ENCODE results near the gene TNK2. TPM values are rescaled to one million over a fixed set of nuclear protein-coding genes. Genes with fewer than 3 reads are reported as not detected.
A peak's percentile ranks its signal among the peaks of the same experiment; 100 is the strongest.

TNK2 gene
- total RNA-seq, 1 experiment from 2014 or later = 55.1 TPM

GRCh38 chr3:195877767-195878423, 30.5 kb downstream of the TNK2 start:
- intact Hi-C loops (cut with micrococcal nuclease) = no loop called here
- no peaks in the 10 kb centered on the region for H3K9me3 ChIP-seq (ENCODE audit: control insufficient read depth in 1 of 2, insufficient read depth in 1 of 2, low read depth in 1 of 2, low read length in 2 of 2)
- CTCF ChIA-PET = interaction anchor here (2.5 kb wide), 1 partner anchor 17 kb away, joined by 19 read pairs; no protein-coding TSS in a partner anchor
- TF ChIP-seq ELF1 (IDR thresholded peaks at IDR 0.05; ENCODE audit: borderline replicate concordance, low read depth) = no peak
- TF ChIP-seq POLR2A (IDR thresholded peaks at IDR 0.05; ENCODE audit: borderline replicate concordance, extremely low read depth, insufficient read depth, insufficient read length) = no peak
- no peak for TF ChIP-seq ZBTB33 (IDR thresholded peaks at IDR 0.05; ENCODE audit: extremely low read depth, insufficient replicate concordance, low read length)
- TF ChIP-seq SIN3A (IDR thresholded peaks at IDR 0.05; ENCODE audit: low read depth) = no peak
- no peak for TF ChIP-seq EZH2 (IDR thresholded peaks at IDR 0.05)
- no peak for TF ChIP-seq EGR1 (IDR thresholded peaks at IDR 0.05; ENCODE audit: low read depth)
- no peak for TF ChIP-seq EZH2phosphoT487 (IDR thresholded peaks at IDR 0.05; ENCODE audit: borderline replicate concordance)
- no peak for TF ChIP-seq YY1 (IDR thresholded peaks at IDR 0.05; ENCODE audit: extremely low read depth, insufficient replicate concordance, low read depth, low read length)
- no peak for TF ChIP-seq MAX (IDR thresholded peaks at IDR 0.05)
- TF ChIP-seq CTCF (IDR thresholded peaks at IDR 0.05 in 2 of 3, conservative IDR thresholded peaks at IDR 0.05 in 1 of 3; ENCODE audit: borderline replicate concordance in 1 of 3, insufficient read depth in 1 of 3, low read depth in 2 of 3, low read length in 2 of 3) = no peak
- no peak for TF ChIP-seq SRF (IDR thresholded peaks at IDR 0.05; ENCODE audit: low read depth)
- no peak for TF ChIP-seq ZFX (IDR thresholded peaks at IDR 0.05)
- TF ChIP-seq CEBPB (IDR thresholded peaks at IDR 0.05; ENCODE audit: low read depth) = no peak
- no peak for TF ChIP-seq RAD21 (IDR thresholded peaks at IDR 0.05; ENCODE audit: low read depth)
- no peak for TF ChIP-seq CBX3 (IDR thresholded peaks at IDR 0.05; ENCODE audit: low read depth)
- TF ChIP-seq ZNF274 (IDR thresholded peaks at IDR 0.05; ENCODE audit: low read depth, low read length) = no peak
- TF ChIP-seq POLR2AphosphoS5 (IDR thresholded peaks at IDR 0.05; ENCODE audit: low read depth, low read length) = no peak
- no peak for TF ChIP-seq JUND (IDR thresholded peaks at IDR 0.05)
- H3K4me1 ChIP-seq (ENCODE audit: control insufficient read depth in 1 of 2, insufficient read depth in 2 of 2, low read length in 2 of 2) = peaks cover 21 to 46% of the 10 kb centered on the region in 2 experiments
- H4K20me1 ChIP-seq (ENCODE audit: insufficient read depth) = no peaks in the 10 kb centered on the region
- ATAC-seq (no peak), DNase-seq (ENCODE audit: low read depth, low spot score) (no peak)
- RAD21 ChIA-PET (ENCODE audit: low non-redundant PET in 1 of 2, low total read pairs in 2 of 2, uncharacterized antibody in 2 of 2, unreplicated experiment in 2 of 2) = no interaction called here
- no peak overlapping the region for H3K4me3 ChIP-seq (replicated peaks in 1 of 2; ENCODE audit: low read depth in 1 of 2, low read length in 2 of 2)
- no peak overlapping the region; the same call in 1 of the 2 replicates for H3K9ac ChIP-seq (ENCODE audit: low read length)
- peaks cover 0 to 5% of the 10 kb centered on the region in 2 experiments; a peak in 2 of 4 replicates for H3K36me3 ChIP-seq (ENCODE audit: control insufficient read depth in 1 of 2, insufficient read depth in 2 of 2, low read length in 2 of 2)
- peak overlapping the region; percentile 46; the same call in 1 of the 2 replicates for H3K27ac ChIP-seq (ENCODE audit: low read depth, low read length)
- no peaks in the 10 kb centered on the region for H3K79me2 ChIP-seq (ENCODE audit: insufficient read depth, low read length)
- POLR2A ChIA-PET = no interaction called here
- H3K9me2 ChIP-seq (ENCODE audit: insufficient read depth) = no peaks in the 10 kb centered on the region
- H3K27me3 ChIP-seq (ENCODE audit: insufficient read depth, low read length) = no peaks in the 10 kb centered on the region
- peak overlapping the region; percentile 78; the same call in 1 of the 2 replicates for H3K4me2 ChIP-seq (ENCODE audit: low read length)
- H2AFZ ChIP-seq (ENCODE audit: low read depth, low read length, poor library complexity, severe bottlenecking) = no peak overlapping the region
- BruUV-seq (replicated peaks) = no TSS peak

All from HCT116 (cell line).